CD4-positive, alpha-beta T cell treated with Interleukin-21 for 1 hour (primary cell): Measurements from ENCODE around the gene GTF2F1.
"Not testable (repeated sequence)": the region's sequence is repeated elsewhere in the genome, so short reads cannot be mapped to it uniquely, and the experiment has no call there.

Experiments
- DNase-seq: peaks from one replicate; pipeline ENCODE4 v3.0.0-alpha.2; 2020

The GTF2F1 gene

DNA sequence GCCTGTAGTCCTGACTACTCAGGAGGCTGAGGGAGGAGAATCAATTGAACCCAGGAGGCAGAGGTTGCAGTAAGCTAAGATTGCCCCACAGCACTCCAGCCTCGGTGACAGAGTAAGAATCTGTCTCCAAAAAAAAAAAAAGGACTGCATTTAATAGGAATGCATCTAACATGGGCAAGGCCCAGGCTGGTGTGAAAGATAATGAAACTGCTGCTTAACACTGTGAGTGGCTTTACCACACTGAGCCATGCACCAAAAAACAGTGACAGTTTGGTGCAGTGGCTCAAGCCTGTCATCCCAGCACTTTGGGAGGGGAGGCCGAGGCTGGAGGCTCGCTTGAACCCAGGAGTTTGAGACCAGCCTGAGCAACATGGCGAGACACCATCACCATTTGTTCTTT, 8.6 kb downstream of the GTF2F1 start:
- DNase-seq, result no peak

DNA sequence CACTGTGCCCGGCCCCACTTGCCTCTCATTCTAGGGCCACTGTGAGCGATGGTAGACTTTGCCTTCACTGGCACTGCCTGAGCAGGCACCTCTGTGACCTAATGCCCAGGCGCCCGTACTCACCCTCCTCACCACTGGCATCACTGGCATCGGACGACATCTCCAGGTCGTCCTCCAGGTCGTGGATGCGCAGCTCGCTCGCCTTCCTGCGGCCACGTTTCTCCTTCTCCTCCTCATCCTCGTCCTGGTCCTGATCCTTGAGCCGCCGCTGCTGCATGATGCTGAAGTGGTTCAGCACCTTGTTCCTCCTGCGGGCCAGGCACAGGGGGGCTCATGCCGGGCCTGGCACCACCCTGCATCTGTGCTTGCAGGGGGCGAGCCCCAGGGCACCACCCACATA, 9.8 kb downstream of the GTF2F1 start:
- no peak for DNase-seq

DNA sequence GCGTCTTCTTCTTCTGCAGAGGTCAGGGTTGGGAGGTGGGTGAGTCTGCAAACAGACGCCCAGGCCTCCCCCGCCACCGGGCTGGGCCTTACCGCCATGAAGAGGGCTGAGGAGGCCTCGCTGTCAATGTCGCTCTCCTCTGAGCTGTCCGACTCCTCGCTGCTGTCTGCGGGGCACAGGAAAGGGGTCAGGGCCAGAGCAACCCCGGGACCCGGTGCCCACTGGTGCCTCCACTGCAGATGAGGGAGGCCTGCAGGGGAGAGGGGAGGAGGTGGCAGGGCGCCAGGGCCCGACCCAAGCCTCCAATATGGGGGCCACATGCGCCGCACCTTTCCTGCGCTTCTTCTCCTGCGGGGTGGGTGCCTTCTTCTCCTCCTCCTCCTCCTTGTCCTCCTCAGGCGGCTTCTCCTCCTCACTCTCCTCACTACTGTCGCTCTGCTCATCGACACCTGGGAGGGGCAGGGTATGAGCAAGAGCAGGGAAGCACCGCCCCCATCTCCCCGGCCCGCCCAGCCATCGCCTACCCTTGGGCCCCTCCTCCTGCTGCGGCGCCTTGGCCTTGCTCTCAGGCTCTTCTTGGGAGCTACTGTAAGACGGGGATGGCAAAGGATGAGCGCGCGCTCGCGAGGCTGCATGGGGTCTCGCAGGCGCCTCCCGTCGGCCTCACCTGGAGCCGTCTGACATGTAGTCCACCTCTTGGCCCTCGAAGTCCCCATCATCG, 11.8 kb downstream of the GTF2F1 start:
- no peak for DNase-seq

DNA sequence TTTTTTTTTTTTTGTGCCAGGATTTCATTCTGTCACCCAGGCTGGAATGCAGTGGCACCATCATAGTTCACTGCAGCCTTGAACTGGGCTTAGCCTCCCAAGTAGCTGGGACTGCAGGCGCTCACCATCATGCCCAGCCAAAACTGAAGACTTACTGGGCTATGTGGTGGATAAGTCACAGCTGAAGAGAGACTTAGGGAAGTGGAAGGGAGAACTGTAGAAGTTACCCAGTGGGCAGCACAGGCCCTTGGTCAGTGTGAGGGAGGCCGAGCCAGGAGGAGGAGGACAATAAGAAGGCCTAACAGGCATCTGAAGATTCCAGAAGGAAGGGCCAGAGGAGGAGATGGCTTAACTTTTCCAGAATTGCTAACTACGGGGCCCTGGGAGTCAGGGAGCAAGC, 13.2 kb downstream of the GTF2F1 start:
- no peak for DNase-seq

DNA sequence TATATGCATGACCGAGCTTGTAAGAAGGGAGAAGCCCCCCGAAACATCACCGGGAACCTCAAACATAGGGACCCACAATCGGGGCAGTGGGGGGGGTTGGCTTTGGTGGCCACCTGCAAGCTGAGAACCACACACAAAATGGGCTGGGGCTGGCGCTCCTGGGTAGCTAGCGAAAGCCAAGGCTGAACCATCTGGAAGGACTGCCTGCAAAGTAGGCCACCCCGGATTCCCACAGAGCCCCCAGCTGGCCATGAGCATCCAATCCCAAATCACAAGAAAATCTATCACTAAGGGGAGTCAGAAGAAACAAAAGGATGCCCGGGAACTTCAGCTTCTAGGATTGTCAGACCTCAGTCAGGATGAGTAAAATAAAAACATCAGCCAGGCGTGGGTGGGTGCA, 14.5 kb downstream of the GTF2F1 start:
- DNase-seq, result no peak

DNA sequence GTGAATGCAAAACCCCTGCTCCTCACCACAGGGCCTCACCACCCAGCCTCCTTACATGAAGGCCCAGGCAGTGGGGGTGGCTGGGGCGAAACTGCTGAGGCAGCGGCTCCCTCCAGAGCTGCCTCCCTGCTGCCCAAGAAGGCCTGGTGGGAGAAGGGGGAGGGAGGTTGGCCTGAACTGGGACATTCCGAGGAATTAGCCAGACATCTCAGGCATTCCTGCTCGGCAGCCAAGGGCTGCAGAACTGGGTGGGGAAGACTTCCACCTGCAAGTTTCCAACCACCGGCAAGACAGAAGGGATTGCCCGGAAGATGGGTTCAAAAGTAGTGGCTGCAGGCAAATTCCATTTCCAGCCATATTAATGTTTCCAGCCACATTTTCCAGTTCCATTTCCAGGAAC, 14.9 kb downstream of the GTF2F1 start:
- no peak for DNase-seq

DNA sequence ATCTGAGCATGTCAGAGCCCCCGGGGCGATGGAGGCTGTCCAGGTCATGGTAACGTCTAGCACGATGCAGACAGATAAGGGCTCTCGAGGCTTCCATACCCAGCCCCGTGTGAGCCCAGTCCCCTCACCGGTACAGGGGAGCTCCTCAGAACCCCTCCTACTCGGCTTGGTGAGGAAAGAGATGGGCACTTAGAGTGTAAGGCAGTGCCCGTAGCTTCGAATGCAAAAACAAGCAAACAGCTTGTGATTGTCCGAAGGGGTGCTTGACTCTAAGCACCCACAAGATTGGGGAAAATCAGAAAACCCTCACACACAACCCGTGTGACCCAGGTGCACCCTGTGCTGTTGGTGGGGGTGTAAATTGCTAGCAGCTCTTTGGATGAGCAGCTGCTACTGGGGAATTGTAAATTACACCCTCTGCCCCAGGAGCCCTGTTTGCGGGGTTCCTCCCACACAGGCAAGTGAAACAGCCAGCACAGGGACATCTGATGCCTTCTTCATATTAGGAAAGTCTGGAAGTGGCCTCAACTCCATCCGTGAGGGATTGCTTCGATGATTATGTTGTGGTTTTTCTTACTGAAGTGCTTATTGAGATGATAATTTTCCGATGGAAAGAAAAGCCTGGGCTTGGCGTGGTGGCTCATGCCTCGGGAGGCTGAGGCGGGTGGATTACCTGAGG, 16.3 kb downstream of the GTF2F1 start:
- DNase-seq, result no peak

DNA sequence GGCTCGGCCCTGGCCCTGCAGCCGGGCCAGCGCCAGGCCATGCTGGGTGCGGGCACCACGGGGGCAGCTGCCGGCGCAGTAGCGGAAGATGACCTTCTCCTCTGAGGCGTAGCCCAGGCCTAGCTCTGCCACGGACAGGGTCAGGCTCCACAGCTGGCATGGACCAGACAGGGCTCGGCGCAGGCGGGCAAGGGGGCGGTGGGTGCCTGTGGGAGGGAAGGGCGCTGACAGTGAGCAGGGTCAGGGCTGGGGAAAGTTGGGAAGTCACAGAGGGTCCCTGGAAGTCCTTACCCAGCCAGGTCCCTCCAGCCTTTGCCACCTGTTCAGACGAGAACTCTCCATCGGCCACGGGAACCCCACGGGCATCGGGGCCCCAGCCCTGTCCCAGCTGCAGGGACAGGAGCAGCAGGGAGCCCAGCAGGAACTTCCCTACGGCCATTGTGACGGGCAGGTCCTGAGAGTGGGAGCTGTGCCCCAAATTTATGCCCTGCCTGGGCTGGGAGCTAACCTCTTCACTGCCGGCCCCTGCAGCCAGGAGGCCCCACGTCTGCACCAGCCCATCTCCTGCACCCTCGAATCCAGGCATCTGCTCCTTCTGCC, 17.5 kb downstream of the GTF2F1 start, which contains the start of gene PSPN:
PSPN (minus strand) TSS at position 523 of the 600 bp plus-strand sequence; CDS start at position 439, 84 bp downstream.
- no peak for DNase-seq

DNA sequence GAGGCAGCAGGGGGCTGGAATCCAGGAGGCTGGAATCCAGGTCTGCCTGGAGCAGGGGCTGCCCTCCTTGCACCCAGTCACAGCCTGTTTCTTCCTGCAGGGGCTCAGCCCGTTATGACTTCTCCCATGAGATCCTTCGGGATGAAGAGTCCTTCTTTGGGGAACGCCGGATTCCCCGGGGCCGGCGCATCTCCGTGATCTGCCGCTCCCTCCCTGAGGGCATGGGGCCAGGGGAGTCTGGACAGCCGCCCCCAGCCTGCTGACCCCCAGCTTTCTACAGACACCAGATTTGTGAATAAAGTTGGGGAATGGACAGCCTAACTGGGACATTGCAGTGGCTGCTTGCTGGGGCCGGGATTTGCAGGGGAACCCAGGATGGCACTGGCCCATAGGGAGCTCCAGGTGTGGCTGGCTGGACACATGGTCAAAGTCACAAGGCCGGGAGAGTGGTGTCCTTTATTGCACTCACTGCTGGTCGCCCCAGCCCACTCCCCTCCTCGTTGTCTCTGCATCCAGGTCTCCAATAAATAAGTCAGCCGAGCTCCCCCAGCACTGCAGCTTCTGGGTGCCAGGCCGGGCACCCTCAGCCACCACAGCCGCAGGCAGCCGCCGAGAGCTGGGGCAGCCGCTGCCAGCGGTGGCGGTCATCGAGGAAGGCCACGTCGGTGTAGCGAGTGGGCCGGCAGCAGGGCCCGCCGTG, 18.1 kb downstream of the GTF2F1 start:
- no peak for DNase-seq

DNA sequence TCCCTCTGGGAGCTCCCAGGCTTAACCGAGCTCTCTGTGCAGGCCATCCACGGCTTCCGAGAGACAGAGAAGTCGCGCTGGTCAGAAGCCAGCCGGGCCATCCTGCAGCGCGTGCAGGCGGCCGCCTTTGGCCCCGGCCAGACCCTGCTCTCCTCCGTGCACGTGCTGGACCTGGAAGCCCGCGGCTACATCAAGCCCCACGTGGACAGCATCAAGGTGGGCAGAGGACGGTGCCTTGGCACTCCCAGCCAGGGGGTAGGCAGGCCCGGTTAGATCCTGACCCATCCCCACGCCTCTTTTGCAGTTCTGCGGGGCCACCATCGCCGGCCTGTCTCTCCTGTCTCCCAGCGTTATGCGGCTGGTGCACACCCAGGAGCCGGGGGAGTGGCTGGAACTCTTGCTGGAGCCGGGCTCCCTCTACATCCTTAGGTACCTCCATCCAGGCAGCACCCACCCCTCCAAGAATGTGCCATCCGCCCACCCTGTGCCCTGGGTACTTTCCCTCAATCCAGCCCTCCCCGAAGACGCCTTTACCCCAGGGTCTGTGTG, 18.7 kb downstream of the GTF2F1 start:
- no peak for DNase-seq

DNA sequence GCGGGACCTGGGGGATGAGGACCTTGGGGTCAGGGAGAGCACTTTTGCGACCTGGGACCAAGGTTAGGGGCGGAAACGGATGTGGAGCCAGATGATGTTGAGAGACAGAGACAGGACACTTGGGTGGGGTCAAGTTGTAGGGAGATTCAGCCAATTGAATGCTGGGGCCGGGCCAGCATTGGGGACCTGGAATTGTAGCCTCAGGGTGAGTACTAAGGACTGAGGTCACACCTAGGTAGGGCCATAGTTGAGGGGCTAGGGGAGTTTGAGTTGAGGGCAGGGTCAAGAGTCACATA, 19.2 kb downstream of the GTF2F1 start:
- no peak for DNase-seq

DNA sequence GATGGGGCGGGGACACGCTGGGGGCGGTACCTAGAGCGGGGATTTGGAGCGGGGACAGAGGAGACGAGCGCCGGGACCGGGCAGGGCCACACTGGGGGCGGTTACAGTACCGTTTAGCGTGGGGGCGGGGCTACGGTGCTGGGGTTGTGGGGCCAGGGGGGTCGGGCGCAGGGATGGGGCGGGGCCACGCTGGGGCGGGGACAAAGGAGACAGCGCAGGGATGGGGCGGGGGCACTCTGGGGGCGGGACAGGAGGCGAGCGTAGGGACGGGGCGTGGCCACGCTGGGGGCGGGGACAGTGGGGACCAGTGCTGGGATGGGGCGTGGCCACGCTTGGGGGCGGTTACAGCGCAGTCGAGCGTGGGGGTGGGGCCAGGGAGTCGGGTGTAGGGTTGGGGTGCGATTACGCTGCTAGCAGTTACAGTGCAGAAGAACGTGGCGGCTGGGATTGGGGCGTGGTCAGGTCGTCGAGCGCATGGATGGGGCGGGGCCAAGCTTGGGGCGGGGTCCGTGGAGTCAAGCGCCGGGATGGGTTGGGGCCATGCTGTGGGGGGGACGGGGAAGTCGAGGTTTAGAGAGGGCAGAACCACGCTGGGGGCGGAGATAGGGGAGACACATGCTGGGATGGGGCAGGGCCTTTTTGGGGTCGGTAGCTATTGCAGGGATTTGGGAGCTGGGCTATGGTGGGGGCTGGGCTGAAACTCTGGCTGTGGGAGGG, 19.7 kb downstream of the GTF2F1 start:
- peak; percentile 98 for DNase-seq

DNA sequence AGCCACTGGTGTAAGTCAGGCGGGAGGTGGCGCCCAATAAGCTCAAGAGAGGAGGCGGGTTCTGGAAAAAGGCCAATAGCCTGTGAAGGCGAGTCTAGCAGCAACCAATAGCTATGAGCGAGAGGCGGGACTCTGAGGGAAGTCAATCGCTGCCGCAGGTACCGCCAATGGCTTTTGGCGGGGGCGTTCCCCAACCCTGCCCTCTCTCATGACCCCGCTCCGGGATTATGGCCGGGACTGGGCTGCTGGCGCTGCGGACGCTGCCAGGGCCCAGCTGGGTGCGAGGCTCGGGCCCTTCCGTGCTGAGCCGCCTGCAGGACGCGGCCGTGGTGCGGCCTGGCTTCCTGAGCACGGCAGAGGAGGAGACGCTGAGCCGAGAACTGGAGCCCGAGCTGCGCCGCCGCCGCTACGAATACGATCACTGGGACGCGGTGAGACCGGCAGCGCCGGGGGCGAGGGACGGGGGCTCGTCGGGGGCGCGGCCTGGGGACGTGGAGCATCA, 20.3 kb downstream of the GTF2F1 start, which contains the start of gene ALKBH7:
ALKBH7 (plus strand) TSS at position 201 of the 502 bp plus-strand sequence; CDS start at position 228, 27 bp downstream.
- DNase-seq, result peak; percentile 99

DNA sequence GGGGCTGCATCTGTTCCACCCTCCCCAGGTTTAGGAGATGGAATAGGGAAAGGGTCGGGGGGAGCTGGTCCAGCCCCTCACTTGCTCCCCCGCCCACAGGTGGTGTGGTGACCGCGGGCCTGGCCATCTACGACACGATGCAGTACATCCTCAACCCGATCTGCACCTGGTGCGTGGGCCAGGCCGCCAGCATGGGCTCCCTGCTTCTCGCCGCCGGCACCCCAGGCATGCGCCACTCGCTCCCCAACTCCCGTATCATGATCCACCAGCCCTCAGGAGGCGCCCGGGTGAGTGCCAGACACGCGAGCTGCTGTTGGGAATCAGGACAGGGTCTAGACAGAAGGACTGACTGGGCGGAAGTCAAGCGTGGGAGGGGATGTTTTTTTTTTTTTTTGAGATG, 28.6 kb downstream of the GTF2F1 start:
- no peak for DNase-seq

DNA sequence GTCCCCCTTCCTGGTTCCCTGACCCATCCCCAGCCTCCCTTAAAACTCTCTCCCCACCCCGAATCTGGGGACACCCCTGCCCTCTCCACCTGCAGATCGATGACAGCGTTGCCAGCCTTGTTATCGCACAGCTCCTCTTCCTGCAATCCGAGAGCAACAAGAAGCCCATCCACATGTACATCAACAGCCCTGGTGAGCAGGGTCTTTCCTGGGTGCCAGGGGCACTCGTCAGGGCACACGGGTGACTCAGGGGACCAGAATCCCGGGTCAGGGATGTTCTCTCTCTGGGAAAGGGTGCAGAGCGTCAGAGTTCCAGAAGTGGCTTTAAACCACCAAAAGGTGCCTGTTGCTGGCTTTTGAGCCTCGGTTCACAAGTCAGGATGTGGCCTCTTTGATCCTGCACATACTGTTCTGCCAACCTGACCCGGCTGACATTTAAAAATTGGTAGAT, 30.6 kb downstream of the GTF2F1 start:
- DNase-seq, result peak; percentile 64

DNA sequence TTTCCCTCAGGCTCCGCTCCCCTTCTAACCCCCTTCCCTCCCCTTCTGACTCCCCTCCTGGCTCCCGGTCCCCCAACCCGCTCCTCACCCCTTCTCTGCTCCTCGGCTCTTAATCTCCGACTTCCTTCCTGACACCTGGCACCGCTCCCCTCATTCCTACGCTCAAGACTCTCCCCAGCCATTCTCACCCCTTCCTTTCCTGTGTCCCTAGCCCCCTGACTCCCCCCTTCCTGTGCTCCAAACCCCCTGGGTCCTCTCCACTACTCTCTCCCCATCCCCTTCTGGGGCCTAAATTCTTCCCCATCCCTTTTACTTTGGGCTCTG, 31.0 kb downstream of the GTF2F1 start:
- peak; percentile 8 for DNase-seq

DNA sequence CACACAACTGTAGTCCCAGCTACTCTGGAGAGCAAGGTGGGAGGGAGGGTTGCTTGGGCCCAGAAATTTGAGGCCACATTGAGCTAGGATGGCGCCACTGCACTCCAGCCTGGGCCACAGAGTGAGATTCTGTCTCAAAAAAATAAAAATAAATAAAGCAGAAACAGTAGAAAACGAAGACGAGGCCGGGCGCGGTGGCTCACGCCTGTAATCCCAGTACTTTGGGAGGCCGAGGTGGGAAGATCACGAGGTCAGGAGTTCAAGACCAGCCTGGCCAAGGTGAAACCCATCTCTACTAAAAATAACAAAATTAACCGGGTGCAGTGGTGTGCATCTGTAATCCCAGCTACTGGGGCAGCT, 32.1 kb downstream of the GTF2F1 start:
- not testable (repeated sequence) for DNase-seq

DNA sequence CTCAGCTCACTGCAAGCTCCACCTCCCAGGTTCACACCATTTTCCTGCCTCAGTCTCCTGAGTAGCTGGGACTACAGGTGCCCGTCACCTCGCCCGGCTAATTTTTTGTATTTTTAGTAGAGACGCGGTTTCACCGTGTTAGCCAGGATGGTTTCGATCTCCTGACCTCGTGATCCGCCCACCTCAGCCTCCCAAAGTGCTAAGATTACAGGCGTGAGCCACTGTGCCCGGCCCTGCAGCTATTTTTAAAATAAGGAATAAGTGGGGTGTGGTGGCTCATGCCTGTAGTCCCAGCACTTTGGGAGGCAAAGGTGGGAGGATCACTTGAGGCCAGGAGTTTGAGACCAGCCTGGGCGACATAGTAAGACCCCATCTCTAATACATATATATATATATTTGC, 32.5 kb downstream of the GTF2F1 start:
- DNase-seq, result not testable (repeated sequence)

DNA sequence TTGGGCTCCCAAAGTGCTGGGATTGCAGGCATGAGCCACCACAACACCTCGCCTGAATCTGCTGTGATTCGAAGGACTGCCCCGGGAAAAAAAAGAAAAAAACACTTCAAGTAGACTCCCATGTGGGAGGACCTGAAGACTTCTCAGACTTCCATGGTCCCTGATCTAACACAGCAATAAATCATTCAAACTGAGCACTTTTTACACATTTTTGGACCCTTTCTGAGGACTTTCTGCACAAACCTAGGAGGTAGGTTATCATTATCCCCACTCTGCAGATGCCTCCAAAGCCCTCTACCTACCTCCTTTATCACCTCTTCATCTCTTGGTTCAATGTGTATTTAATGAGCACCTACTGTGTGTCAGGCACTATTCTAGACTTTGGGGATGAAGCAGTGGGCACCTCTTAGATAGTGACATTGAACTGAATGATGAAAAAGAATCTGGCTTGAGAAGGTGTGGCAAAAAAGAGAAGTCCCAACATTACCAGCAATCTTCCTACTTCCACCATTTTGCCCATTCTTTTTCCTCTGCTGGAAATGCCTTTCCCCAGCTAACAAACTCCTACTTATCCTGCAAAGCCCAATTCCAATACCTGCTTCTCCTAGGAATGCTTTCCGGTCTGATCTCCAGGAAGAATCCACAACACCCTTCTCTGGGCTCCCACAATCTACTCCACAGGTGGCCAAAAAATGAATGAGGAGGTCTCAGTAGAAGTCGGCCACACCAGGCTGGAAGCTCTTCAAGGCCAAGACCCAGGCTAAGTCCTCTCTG, 33.2 kb downstream of the GTF2F1 start:
- DNase-seq, result no peak

DNA sequence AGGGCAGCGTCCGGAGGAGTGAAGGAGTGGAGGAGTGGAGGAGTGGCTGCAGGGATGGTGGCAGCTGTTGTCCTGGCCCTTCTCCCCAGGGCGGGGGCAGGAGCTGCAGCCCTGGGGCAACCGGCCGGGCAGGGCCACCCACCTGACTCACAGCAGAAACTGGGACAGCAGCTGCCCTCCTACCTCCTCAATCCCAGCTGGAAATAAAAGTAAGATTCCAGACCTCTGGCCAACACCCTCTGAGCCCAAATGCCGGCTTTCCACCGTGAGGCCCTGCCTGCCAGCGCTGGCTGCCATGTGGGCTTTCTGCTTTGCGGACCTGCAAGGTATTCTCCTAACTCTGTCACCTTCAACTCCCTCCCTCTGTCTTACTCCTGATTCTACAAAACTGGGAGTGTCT, 35.0 kb downstream of the GTF2F1 start:
- no peak for DNase-seq

DNA sequence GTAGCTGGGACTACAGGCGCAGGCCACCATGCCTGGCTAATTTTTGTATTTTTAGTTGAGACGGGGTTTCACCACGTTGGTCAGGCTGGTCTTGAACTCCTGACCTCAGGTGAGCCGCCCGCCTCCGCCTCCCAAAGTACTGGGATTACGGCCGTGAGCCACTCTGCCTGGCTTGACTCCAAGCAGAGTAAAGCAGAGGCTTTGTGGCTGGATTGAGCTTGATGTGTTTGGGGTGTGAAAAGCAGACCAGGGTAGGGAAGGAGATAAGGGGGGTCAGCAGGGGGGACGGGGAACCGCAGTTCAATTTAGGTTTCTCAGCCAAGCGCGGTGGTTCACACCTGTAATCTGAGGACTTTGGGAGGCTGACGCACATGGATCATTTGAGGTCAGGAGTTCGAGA, 35.8 kb downstream of the GTF2F1 start:
- no peak for DNase-seq
